Subcutaneous adipose tissue (tissue), 4 donors: Measurements from ENCODE around the gene PCSK1. TPM values are rescaled to one million over a fixed set of nuclear protein-coding genes. Genes with fewer than 3 reads are reported as not detected.

ENCODE experiments used
- total RNA-seq, 4 donors: library from RNA; depleted of rRNA; stranded (reverse); fragments of >200 nt; gene quantifications; one replicate each; pipeline ENCODE4 v1.1.0, GENCODE V29; 2016
- TF ChIP-seq, protein P1 (sequence below): fragments of 450-650 bp; IDR thresholded peaks from one replicate; pipeline ENCODE4 v1.5.1; 2016; ENCODE audit warnings: low read depth, mild to moderate bottlenecking, control low read depth, antibody characterized with exemption, moderate library complexity

Gene PCSK1
- total RNA-seq, result 10 to 100 TPM in 1 of 4 donors, 1 to 10 TPM in 1, under 1 TPM in 2; 0.49 to 11.9 (median 2.5) TPM

DNA sequence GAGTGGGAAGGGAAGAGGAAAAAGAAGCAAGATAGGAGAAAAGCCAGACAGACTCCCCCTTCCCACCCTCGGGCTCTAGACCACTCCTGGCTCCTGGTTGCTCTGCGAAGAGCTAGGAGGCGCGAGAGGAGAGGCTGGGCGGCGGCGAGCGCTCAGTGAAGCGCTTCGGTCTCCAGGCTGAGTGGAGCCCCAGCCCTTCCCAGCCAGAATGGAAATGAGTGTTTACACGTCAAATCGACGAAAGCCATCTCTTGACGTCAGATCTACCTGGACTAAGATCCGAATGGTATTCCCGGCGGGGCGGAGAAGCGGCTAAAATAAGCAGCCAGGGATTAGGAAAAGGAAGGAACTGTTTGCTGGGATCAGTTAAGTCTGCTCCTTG is at the start of gene PCSK1:
Gene PCSK1, minus strand, starts transcription at position 183 of the 382 bp plus-strand sequence. CDS start 206 bp downstream, outside the sequence.
- TF ChIP-seq, protein P1, sequence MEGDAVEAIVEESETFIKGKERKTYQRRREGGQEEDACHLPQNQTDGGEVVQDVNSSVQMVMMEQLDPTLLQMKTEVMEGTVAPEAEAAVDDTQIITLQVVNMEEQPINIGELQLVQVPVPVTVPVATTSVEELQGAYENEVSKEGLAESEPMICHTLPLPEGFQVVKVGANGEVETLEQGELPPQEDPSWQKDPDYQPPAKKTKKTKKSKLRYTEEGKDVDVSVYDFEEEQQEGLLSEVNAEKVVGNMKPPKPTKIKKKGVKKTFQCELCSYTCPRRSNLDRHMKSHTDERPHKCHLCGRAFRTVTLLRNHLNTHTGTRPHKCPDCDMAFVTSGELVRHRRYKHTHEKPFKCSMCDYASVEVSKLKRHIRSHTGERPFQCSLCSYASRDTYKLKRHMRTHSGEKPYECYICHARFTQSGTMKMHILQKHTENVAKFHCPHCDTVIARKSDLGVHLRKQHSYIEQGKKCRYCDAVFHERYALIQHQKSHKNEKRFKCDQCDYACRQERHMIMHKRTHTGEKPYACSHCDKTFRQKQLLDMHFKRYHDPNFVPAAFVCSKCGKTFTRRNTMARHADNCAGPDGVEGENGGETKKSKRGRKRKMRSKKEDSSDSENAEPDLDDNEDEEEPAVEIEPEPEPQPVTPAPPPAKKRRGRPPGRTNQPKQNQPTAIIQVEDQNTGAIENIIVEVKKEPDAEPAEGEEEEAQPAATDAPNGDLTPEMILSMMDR, result no peak

- TF ChIP-seq, protein P1, result no peak
Measured at GRCh38 chr5:96481867-96482266, 48.8 kb upstream of the PCSK1 start.

DNA sequence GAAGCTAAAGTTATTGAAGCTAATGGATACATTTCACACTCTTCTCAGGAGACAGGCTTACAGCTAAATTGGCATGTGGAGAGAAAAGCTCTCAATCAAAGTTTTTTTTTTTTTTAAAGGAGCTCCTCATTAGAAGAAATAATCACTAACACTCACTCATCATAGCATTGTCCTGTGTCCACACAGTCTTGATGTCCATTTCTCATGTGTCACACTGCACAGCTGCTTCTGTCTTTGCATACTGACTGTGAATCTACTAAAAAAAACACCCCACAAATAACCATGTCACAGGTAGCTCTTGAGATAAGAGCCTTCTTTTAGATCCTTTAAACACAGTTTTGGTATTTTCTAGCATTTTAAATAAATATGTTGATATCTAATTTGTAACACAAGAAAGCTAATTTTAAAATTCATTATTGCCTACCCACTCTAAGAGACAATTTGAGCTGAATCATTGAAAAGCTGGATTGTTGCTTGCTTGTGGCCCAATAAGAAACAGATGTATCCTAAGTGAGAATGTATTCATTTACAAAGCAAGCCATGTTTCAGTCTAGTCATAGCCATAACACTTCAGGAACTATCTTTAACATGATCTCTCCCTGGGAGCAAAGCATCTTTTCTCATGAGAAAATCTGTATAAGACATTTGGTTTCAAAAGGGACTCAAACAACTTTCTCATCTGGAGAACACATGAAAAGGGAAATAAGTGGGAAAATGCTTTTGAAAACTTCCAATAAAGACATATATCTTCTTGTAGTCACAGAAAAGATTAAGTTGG is 48.1 kb upstream of the PCSK1 start:
- TF ChIP-seq, protein P1, result no peak

DNA sequence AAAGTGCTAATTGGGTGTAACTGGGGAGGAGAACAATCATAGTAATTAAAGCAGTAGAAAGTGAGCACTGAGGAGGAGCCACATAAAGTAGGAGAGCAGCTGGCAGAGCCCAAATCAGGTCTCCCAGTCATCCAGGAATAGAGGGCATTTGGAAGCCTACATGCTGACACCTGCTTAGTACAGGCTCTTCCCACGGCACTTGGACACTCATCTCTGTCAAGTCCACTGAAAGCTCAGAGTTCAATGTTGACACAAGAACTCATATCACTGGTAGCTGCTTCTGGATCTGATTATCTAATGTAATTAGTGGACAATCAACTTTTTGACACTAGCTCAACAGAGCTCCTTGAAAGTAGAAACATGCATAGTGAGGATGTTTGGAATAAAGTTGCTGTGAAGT is 45.9 kb upstream of the PCSK1 start:
- TF ChIP-seq, protein P1, result no peak

DNA sequence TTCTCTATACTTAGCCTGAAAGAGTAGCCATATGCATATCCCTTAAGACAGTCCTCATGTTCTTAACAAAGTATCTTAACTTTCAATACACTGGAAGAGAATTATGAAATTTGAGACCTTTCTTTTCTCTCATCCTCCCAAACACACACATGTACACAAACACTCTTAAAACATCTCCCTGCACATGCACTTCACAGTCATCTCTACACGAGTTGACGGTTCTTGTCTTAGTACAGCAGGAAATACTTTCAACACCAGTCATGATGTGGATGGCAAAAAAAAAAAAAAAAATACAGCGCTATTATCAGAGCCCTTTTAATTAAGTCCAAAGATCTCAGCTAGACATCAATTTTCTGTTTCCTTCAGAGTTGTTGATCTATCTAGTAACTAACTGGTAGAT is 43.6 kb upstream of the PCSK1 start:
- TF ChIP-seq, protein P1, result no peak

GRCh38 chr5:96474073-96474472 is 41.0 kb upstream of the PCSK1 start:
- TF ChIP-seq, protein P1, result no peak

DNA sequence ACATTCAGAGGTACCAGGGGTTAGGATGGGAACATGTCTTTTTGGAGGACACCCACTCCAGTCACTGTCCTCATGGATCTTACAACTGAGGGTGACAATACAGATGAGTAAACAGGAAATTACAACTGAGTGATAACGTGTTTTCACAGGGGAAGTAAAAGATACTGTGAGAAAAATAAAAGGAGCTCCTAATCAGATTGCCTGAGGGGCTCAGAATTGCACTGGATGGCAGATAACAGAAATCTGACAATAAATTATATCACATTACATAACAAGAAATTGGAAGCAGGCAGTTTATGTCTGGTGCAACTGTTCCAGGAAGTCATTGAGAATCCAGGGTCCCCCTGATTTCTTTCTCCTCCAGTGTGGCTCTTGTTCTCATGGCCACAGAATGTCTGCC is 40.1 kb upstream of the PCSK1 start:
- TF ChIP-seq, protein P1, result no peak
